Measurements from ENCODE around the gene MARVELD2. TPM values are rescaled to one million over a fixed set of nuclear protein-coding genes. Genes with fewer than 3 reads are reported as not detected.

MARVELD2 gene
- total and polyA plus RNA-seq, 4 donors: 5.6 to 39.6 (median 15.9) TPM

DNA sequence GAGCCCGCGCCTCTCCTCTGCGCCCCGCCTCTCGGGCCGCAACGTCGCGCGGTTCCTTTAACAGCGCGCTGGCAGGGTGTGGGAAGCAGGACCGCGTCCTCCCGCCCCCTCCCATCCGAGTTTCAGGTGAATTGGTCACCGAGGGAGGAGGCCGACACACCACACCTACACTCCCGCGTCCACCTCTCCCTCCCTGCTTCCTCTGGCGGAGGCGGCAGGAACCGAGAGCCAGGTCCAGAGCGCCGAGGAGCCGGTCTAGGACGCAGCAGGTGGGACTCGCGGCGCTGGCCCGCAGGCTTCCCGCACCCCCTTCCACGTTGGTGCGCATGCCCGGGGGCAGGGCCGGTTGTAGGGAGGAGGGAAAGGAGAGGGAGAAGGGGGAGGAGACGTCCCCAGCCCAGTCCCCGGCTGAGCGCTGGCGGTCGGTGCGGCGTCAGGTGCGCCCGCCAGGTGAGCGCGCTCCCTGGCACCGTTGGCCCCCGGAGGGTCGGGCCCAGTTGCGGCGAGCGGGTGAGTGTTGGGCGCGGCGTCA, 77.5 kb downstream of the MARVELD2 start, which contains the start of gene OCLN:
Gene OCLN, plus strand, starts transcription at position 400 of the 532 bp plus-strand sequence. CDS start 11,455 bp downstream, outside the sequence.
- Histone ChIP-seq H3K9ac (ENCODE audit: insufficient read depth in 1 of 2, low read length in 2 of 2) (peak within 1 kb of the TSS; percentile 58 to 86), H3K27ac (ENCODE audit: low read depth in 1 of 2, low read length in 1 of 2) (peak within 1 kb of the TSS in 1 of 2 donors; percentile 98), H3K4me3 (peak within 1 kb of the TSS; percentile 81), H3K27me3 (ENCODE audit: control insufficient read depth in 3 of 3, insufficient read depth in 3 of 3, low read length in 2 of 3) (peaks cover 0 to 42% (median 39%) of the 10 kb centered on the region in 3 donors), H3K36me3 (ENCODE audit: control insufficient read depth in 4 of 4, insufficient read depth in 4 of 4, low read length in 4 of 4) (no peaks in the 10 kb centered on the region), H3K9me3 (ENCODE audit: control insufficient read depth in 4 of 4, insufficient read depth in 3 of 4, low read length in 3 of 4) (no peaks in the 10 kb centered on the region), H3K4me1 (ENCODE audit: control insufficient read depth in 5 of 5, insufficient read depth in 5 of 5, low read length in 5 of 5) (peaks cover 0 to 20% (median 2%) of the 10 kb centered on the region in 5 donors)
- peak; percentile 70 to 81 (median 80) for DNase-seq
- peak; percentile 75 for ATAC-seq (ENCODE audit: insufficient read depth, low FRiP score)
- TF ChIP-seq CTCF (IDR thresholded peaks at IDR 0.05; ENCODE audit: control extremely low read depth, extremely low read depth): no peak
- 0 to 1% methylated on average over 49 to 56 of the region's 56 CpGs for WGBS, 2 donors

GRCh38 chr5:69492923-69493395, 78.0 kb downstream of the MARVELD2 start:
- WGBS, 2 donors: 0% methylated on average over 41 to 42 of the region's 42 CpGs
- peaks cover 0 to 42% (median 39%) of the 10 kb centered on the region in 3 donors for H3K27me3 ChIP-seq (ENCODE audit: control insufficient read depth in 3 of 3, insufficient read depth in 3 of 3, low read length in 2 of 3)
- TF ChIP-seq CTCF (IDR thresholded peaks at IDR 0.05; ENCODE audit: control extremely low read depth, extremely low read depth): no peak
- no peaks in the 10 kb centered on the region for H3K9me3 ChIP-seq (ENCODE audit: control insufficient read depth in 4 of 4, insufficient read depth in 3 of 4, low read length in 3 of 4)
- ATAC-seq (ENCODE audit: insufficient read depth, low FRiP score) (peak; percentile 5), DNase-seq (peak; percentile 34 to 44 (median 38))
- H3K4me3 ChIP-seq: peak overlapping the region; percentile 81
- peak overlapping the region; percentile 28 to 86 for H3K9ac ChIP-seq (ENCODE audit: insufficient read depth in 1 of 2, low read length in 2 of 2)
- peak overlapping the region in 1 of 2 donors; percentile 98 for H3K27ac ChIP-seq (ENCODE audit: low read depth in 1 of 2, low read length in 1 of 2)
- no peaks in the 10 kb centered on the region for H3K36me3 ChIP-seq (ENCODE audit: control insufficient read depth in 4 of 4, insufficient read depth in 4 of 4, low read length in 4 of 4)
- peaks cover 0 to 20% (median 2%) of the 10 kb centered on the region in 5 donors for H3K4me1 ChIP-seq (ENCODE audit: control insufficient read depth in 5 of 5, insufficient read depth in 5 of 5, low read length in 5 of 5)

GRCh38 chr5:69493396-69494133, 78.6 kb downstream of the MARVELD2 start:
- H3K27ac ChIP-seq (ENCODE audit: low read depth in 1 of 2, low read length in 1 of 2): peak overlapping the region in 1 of 2 donors; percentile 98
- 1 to 2% methylated on average over 53 to 62 of the region's 62 CpGs for WGBS, 2 donors
- ATAC-seq (ENCODE audit: insufficient read depth, low FRiP score) (peak; percentile 44), DNase-seq (peak in 2 of 3 donors; percentile 48 to 51)
- H3K9ac ChIP-seq (ENCODE audit: insufficient read depth in 1 of 2, low read length in 2 of 2): peak overlapping the region; percentile 68 to 86
- no peaks in the 10 kb centered on the region for H3K9me3 ChIP-seq (ENCODE audit: control insufficient read depth in 4 of 4, insufficient read depth in 3 of 4, low read length in 3 of 4)
- H3K36me3 ChIP-seq (ENCODE audit: control insufficient read depth in 4 of 4, insufficient read depth in 4 of 4, low read length in 4 of 4): no peaks in the 10 kb centered on the region
- H3K27me3 ChIP-seq (ENCODE audit: control insufficient read depth in 3 of 3, insufficient read depth in 3 of 3, low read length in 2 of 3): peaks cover 0 to 42% (median 39%) of the 10 kb centered on the region in 3 donors
- TF ChIP-seq CTCF (IDR thresholded peaks at IDR 0.05; ENCODE audit: control extremely low read depth, extremely low read depth): no peak
- H3K4me1 ChIP-seq (ENCODE audit: control insufficient read depth in 5 of 5, insufficient read depth in 5 of 5, low read length in 5 of 5): peaks cover 0 to 20% (median 2%) of the 10 kb centered on the region in 5 donors
- H3K4me3 ChIP-seq: peak overlapping the region; percentile 81

Small RNA genes lying within 50 kb of the gene (small RNA-seq; reads per million reads assigned to genes)
- gene RN7SL616P (ENCODE audit: low replicate concordance) (not detected), gene RPS27P14 (ENCODE audit: low replicate concordance) (not detected)

Other genes starting within 250 kb of the MARVELD2 start
- 10 to 100 TPM in 1 of 2 donors, 1 to 10 TPM in 1; 4.4 to 14.4 TPM for gene CCNB1, start 248.0 kb upstream of the MARVELD2 start, total RNA-seq
- gene CCNB1, start 248.0 kb upstream of the MARVELD2 start, polyA plus RNA-seq: 1 to 10 TPM; 4.7 to 6.6 TPM
- 1 to 10 TPM; 4.2 to 5.8 TPM for gene CENPH, start 225.5 kb upstream of the MARVELD2 start, total RNA-seq
- 1 to 10 TPM; 3.3 to 4.9 TPM for gene CENPH, start 225.5 kb upstream of the MARVELD2 start, polyA plus RNA-seq
- 10 to 100 TPM; 21.9 to 53.2 TPM for gene CDK7, start 180.2 kb upstream of the MARVELD2 start, total RNA-seq
- 10 to 100 TPM; 22.2 to 37.7 TPM for gene CDK7, start 180.2 kb upstream of the MARVELD2 start, polyA plus RNA-seq
- gene CCDC125, start 82.3 kb upstream of the MARVELD2 start, total RNA-seq: 10 to 100 TPM; 13.0 to 16.1 TPM
- gene CCDC125, start 82.3 kb upstream of the MARVELD2 start, polyA plus RNA-seq: 1 to 10 TPM; 4.7 to 4.9 TPM
- gene AK6, start 45.6 kb upstream of the MARVELD2 start, total RNA-seq: 10 to 100 TPM; 20.6 to 33.1 TPM
- gene AK6, start 45.6 kb upstream of the MARVELD2 start, polyA plus RNA-seq: 10 to 100 TPM; 34.4 to 38.0 TPM
- gene TAF9, start 45.6 kb upstream of the MARVELD2 start, total RNA-seq: 10 to 100 TPM; 37.3 to 39.6 TPM
- 10 to 100 TPM; 50.7 to 56.7 TPM for gene TAF9, start 45.6 kb upstream of the MARVELD2 start, polyA plus RNA-seq
- gene RAD17, start 45.3 kb upstream of the MARVELD2 start, total RNA-seq: 10 to 100 TPM; 18.6 to 39.8 TPM
- gene RAD17, start 45.3 kb upstream of the MARVELD2 start, polyA plus RNA-seq: 10 to 100 TPM in 1 of 2 donors, 1 to 10 TPM in 1; 10.0 to 10.9 TPM
- gene OCLN, start 77.7 kb downstream of the MARVELD2 start, total RNA-seq: 100 to 1,000 TPM in 1 of 2 donors, 10 to 100 TPM in 1; 70.3 to 129 TPM
- 10 to 100 TPM; 19.7 to 23.0 TPM for gene OCLN, start 77.7 kb downstream of the MARVELD2 start, polyA plus RNA-seq
- gene GTF2H2C, start 145.1 kb downstream of the MARVELD2 start, total RNA-seq: 10 to 100 TPM; 32.0 to 83.4 TPM
- 10 to 100 TPM; 18.3 to 21.4 TPM for gene GTF2H2C, start 145.1 kb downstream of the MARVELD2 start, polyA plus RNA-seq